ENCODE measurements around the gene AQP2.

GRCh38 chr12:50005175-50005574 is 54.6 kb downstream of the AQP2 start:
- TF ChIP-seq CTCF (IDR thresholded peaks at IDR 0.05) (no peak), EP300 (IDR thresholded peaks at IDR 0.05) (no peak), POLR2A (IDR thresholded peaks at IDR 0.05) (no peak), POLR2AphosphoS5 (IDR thresholded peaks at IDR 0.05) (no peak)

Data from gastroesophageal sphincter (tissue), 3 donors.